Stimulated activated CD4-positive, alpha-beta T cell treated with anti-CD3 and anti-CD28 coated beads, Interleukin-4, amount 100 ng/mL, for 48 hours (primary cell): ENCODE measurements around the gene FERMT2.

Source experiments
- DNase-seq, 2 donors: peaks; one replicate each; pipeline ENCODE4 v3.0.0-alpha.2; 2020; ENCODE audit warnings: low read depth in 2 of 2

The FERMT2 gene

GRCh38 chr14:52950898-52951680 lies at the start of gene FERMT2:
TSS of gene FERMT2 (minus strand) at chr14:52951050. CDS start at chr14:52950568, 482 bp downstream.
- peak in 1 of 2 donors; percentile 3 for DNase-seq

GRCh38 chr14:52998376-52999015 lies 47.6 kb upstream of the FERMT2 start:
- no peak for DNase-seq

GRCh38 chr14:52996493-52996892 lies 45.6 kb upstream of the FERMT2 start:
- no peak for DNase-seq

- no peak for DNase-seq
Measured at GRCh38 chr14:52995998-52996397, 45.1 kb upstream of the FERMT2 start.

- DNase-seq: no peak
Measured at GRCh38 chr14:52992236-52992870, 41.5 kb upstream of the FERMT2 start.

GRCh38 chr14:52988139-52988538 lies 37.3 kb upstream of the FERMT2 start:
- DNase-seq: no peak

- DNase-seq: no peak
Measured at GRCh38 chr14:52987514-52987913, 36.7 kb upstream of the FERMT2 start.

GRCh38 chr14:52987042-52987441 lies 36.2 kb upstream of the FERMT2 start:
- no peak for DNase-seq

- DNase-seq: no peak
Measured at GRCh38 chr14:52977798-52978197, 26.9 kb upstream of the FERMT2 start.

GRCh38 chr14:52974406-52974805 lies 23.6 kb upstream of the FERMT2 start:
- DNase-seq: no peak

GRCh38 chr14:52961060-52961639 lies 10.3 kb upstream of the FERMT2 start:
- DNase-seq: peak; percentile 19 to 33

GRCh38 chr14:52960627-52961026 lies 9.8 kb upstream of the FERMT2 start:
- no peak for DNase-seq

GRCh38 chr14:52954346-52955214 lies 3.7 kb upstream of the FERMT2 start:
- no peak for DNase-seq

GRCh38 chr14:52951681-52952554 lies 1.1 kb upstream of the FERMT2 start:
- DNase-seq: no peak

- peak; percentile 7 to 12 for DNase-seq
Measured at GRCh38 chr14:52950410-52950897, 396 bp downstream of the FERMT2 start.

- DNase-seq: no peak
Measured at GRCh38 chr14:52949711-52950409, 990 bp downstream of the FERMT2 start.

GRCh38 chr14:52949249-52949648 lies 1.6 kb downstream of the FERMT2 start:
- no peak for DNase-seq

- no peak for DNase-seq
Measured at GRCh38 chr14:52948836-52949235, 2.0 kb downstream of the FERMT2 start.

- no peak for DNase-seq
Measured at GRCh38 chr14:52948039-52948438, 2.8 kb downstream of the FERMT2 start.

- no peak for DNase-seq
Measured at GRCh38 chr14:52944254-52944653, 6.6 kb downstream of the FERMT2 start.
